NCI-H1417 treated with DMSO at 0.1 percent for 48 hours (cell line): ENCODE results near the gene RTTN.

Source experiments
- DNase-seq: peaks from one replicate; lab custom pipeline; 2025; lab: John Stamatoyannopoulos, UW

Gene RTTN

DNA sequence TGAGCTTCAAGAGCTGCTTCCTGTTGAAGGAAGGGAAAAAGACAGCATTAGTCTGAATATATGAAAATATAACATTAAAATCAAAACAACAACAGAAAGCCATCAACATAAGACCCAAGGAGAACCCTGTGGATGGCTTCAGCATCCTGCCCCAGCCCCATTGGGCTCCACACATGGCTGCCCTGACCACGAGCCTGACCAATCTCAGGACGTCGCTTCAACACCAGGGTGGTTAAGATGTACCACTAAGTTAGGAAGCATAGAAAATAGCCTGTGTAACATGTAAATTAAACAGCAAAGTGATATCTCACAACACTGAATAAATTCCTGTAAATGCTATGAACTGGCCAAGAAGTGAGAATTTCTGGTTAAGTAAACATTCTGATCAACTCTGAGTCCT lies 180.7 kb downstream of the RTTN start:
- DNase-seq = no peak

DNA sequence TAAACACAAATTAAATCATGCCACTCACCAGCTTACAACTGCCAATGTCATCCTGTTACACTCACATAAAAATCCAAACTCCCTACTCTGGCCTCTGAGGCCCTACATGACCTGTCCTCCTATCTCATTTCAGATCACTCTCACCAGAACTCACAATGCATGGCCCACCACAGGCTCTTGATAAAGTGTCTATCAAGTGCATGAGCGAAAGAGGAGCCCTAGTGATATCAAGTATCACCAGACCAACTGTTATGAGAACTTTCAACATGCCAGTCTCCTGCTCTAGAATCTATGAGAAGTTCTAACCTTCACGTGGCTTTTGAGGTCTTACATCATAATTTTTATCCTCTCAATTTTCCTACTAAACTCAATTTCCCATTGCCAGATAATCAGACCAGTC lies 181.4 kb downstream of the RTTN start:
- no peak for DNase-seq

DNA sequence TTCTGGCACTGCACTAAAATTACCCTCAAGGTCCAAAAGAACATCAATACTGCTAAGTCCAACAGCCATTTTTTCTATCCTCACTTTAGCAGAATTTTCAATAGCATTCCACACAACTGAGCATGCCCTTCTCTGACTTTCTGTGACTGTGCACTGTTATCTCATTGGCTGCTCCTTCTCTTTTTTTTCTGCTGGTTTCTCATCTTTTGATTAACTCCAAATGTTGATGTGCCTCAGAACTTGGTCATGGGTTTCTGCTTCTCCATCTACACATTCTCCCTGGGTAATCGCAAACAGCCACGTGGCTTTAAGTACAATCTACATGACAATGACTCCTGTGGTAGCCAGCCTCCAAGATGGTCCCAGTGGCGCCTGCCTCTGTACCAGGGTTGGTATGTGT lies 182.9 kb downstream of the RTTN start:
- no peak for DNase-seq

DNA sequence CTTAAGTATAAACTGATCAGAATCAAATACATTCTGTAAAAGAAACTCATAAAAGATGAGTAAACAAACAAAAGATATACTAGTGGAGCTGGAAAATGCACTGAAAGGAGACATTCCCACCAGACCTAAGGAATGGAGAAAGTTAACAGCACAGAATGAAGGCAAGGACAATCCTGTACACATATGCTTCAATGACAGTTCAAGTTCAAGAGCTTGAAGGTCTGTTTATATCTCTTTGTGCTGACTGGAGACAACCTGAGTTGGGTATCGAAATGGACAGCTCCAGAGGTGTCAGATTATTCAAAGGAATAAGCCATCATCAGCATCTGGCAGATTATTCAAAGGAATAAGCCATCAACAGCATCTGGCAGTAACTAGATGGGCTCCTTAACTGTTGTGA lies 184.0 kb downstream of the RTTN start:
- no peak for DNase-seq

DNA sequence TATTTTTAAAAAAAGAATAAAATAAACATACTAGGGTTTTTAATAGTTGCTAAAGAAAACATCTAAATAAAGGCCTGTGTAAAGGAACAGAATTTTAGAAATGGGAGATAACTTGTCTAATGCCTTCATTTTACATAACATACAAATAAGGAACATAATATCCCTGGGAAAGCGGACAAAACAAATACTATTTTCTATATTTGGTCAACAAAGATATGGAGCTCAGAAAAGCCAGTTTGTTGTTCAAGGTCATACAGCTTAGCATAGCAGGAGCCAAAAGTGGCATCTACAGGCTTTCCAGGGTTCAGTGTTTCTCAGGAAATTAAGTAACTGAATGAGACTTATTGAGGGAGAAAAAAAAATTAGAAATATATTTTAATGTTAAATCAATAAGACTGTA lies 184.4 kb downstream of the RTTN start:
- DNase-seq = no peak

DNA sequence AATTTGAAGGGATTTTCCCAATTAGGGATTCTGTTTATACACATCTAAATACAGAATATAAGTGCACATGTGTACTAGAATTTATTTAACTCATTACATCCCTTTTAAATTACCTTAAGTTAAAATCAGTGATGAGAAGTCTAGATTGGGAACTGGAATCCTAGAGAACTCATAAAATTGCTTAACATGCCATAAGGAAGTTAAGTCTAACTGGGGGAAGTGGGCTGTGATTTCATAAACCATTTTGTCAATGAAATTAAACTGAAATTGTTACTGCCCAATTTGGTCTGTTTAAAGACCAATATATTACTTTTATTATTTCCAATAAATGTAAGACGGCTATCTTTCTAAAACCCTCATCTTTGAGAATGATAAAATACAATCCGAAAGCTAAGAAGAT lies 185.5 kb downstream of the RTTN start:
- DNase-seq = no peak

DNA sequence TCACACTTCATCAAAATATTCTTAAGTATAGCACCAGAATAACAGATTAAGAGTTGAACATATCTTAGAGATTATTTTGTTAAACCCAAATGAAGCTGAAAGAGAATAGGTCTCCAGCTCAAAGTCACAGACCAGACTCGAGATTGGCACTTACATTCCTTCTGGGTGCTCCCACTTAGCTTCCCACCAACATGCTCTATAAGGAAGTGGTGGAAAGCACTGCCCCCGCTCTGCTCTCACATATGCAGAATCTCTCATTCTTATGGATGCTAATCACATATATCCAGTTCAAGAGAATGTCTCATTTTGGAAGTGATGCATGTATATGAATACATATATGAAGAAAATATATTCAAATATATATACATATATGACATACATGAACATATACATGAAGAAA lies 186.4 kb downstream of the RTTN start:
- no peak for DNase-seq

DNA sequence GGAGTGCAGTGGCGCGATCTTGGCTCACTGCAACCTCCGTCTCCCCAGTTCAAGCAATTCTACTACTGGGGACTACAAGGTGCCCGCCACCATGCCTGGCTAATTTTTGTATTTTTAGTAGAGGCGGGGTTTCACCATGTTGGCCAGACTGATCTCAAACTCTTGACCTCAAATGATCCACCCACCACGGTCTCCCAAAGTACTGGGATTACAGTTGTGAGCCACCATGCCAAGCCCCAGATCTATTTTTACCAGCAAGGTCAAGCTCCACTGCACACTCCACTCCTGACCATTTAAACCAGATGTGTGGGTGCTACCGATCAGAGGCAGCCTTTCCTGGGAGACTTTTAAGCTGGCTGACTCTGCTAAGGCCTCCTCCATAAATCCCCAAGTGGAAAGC lies 190.4 kb downstream of the RTTN start:
- no peak for DNase-seq

DNA sequence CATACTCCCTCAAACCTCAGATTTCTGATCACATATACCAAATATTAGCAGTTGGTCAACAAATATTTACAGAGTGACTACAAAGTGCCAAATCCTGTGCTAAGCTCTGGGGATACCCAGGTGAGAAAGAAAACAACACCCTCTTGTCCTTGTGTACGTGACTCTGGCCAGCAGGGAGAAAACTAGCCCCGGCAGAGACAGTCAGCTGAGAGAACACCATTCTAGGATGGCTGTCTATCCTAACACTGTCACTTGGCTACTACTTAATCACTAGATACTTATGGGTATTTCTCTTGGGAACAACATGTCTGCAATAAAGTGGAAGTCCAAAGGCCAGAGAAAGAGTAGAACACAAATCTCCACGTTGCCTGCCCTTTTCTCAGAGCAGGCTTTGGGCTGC lies 199.9 kb downstream of the RTTN start:
- no peak for DNase-seq

DNA sequence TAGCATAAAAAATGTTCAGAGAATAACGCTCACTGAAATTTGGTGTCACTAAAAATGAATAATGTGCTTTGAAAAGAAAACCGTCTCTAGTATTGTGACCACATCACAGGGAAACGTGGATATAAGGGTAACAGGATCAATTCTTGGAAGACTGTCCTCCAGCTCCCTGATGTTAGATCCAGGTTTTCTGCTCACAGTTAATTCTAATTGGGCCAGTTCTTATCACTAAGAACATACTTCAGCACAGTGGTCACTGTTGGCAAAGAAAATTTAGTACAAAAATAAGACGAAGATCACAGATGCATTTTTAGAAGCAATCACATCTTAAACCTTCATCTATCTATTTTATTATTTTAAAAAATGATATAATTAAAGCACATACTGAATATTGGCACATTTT lies 200.8 kb downstream of the RTTN start:
- no peak for DNase-seq

DNA sequence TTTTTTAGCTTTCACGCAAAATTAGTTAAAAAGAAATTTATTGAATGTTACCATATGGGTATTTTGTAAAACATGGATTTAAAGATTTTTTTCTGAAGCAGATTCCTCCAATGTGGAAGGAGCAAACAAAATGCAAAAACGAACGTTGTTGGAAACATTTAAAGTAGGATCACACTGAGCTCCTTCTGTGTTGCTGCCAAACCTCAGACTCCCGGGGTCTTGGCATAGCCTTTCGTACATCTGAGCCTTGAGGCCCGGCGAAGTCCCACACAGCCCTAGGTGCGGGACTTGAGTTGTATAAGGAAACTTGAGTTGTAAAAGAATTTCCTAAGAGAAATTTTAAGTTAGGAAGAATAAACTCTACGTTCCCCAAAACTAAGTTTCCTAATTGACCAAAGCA lies 205.8 kb downstream of the RTTN start:
- no peak for DNase-seq

DNA sequence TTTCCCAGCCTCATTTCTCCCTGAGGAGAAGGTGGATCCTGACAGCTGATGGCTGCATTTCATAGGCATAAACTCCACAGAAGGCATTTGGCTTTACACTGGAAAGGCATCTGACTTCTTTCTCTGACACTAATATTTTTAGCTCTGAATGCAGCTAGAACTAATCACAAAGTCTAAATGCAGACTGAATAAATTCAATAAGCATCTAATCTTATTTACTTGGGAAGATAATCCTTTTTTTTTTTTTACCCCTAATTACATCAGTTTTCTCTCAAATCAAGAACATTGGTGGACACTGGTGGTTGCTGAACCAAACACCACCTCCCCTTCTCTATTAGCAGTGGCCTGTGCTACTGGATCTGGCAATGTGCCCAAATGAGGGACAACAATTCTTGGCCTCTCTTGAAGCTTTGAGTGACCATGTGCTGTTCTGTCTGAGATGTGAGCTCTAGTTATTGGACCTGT lies 206.9 kb downstream of the RTTN start:
- no peak for DNase-seq

DNA sequence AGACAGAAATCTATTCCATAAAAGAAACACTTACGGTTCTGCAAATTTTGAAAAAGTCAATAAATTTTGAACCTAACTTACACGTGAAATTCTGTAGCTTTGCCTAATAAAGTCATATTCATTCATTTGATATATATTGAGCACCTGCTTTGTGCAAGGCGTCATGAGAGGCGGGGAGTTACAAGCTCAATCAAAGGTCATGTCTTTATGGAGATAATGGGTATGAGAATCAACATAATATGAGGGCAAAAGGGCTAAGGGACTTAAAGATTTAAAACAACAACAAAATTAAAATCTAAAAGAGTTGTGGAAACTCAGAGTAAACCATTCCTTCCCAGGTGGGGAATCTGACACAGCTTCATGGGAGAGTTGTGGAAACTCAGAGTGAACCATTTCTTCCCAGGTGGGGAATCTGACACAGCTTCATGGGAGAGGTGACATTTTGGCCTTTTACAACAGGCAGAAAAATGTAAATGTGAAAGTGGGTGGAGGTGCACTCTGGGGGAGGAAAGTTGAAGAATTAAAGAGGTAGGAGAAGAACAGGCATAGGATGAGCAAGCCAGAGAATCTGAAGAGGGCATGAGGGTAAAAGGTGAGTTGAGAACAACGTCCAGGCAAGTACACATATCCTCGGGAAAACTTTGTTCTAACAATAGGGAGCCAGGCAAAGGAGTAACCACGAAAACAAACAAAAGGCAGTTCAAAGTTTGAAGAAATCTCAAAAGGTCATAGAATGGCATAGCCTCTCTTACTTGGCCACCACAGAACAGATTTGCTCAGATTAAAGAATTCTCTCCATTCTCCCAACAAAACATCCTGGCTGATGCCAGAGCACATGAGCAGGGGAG lies 208.3 kb downstream of the RTTN start:
- DNase-seq = no peak

DNA sequence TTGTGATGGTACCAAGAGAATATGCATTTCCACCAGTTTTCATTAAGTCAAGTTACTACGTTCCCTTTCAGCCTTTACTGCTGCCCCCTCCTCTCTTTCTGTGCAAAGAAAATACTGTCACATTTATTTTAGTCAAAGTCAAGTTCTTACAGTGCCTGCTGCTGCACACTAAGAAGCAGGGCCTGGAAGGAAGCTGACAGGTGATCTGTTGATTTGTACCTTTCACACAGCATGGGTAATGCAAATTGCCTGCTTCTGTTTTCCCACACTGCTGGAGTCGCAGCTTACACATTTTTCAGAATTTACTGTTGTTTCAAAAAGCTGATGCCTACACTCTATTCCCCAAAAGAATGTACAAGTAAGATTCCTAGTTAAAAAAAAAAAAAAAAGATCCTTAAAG lies 209.1 kb downstream of the RTTN start:
- DNase-seq = no peak

DNA sequence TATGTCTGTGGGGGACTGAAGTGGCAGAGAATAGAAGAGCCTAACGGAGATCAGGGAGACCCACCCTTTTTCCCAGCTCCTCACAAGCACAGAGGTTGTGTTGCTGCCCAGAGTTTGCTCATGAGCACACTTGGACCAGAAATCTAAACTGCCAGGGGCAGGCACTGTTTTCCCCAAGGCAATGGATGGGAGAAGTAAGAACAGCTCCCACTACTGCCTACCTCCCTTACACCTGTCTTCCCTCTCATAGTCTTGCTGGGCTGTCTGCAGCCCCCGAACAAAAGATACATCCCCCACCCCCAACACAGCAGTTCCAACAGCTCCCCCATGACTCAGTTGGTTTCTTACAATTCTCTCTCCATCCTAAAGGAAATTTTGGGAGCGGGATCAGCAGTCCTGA lies 209.7 kb downstream of the RTTN start:
- DNase-seq = no peak

DNA sequence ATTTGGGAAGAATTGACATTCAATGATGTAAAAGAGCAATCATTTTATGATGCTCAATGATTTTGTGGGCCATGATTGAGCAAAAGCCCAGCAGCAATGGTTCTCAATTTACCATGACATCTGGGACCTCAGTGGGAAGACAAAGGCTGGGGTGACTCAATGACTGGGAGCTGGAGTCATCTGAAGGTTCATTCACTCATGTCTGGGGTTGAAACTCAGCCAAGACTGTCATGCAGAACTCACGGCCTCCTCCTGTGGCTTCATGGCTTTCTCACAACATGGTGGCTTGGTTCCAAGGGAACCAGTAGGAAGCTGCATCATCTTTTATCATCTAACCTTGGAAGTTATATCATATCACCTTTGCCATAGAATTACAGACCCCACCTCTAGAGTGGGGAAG lies 212.7 kb downstream of the RTTN start:
- no peak for DNase-seq

DNA sequence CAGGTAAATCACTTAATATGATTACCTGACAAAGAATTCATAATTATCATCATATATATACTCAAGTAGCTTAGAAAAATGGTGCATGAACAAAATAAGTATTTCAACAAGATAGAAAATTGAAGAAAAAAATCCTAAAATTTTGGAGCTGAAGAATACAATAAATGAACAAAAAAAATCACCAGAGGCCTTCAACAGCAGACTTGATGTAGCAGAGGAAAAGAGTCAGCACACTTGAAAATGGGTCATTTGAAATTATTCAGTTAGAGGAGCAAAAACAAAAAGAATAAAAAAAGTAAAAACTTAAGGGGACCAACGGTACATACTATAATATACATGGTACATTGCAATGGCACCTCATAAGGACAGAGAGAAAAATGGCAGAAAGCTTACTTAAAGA lies 217.6 kb downstream of the RTTN start:
- DNase-seq = no peak

DNA sequence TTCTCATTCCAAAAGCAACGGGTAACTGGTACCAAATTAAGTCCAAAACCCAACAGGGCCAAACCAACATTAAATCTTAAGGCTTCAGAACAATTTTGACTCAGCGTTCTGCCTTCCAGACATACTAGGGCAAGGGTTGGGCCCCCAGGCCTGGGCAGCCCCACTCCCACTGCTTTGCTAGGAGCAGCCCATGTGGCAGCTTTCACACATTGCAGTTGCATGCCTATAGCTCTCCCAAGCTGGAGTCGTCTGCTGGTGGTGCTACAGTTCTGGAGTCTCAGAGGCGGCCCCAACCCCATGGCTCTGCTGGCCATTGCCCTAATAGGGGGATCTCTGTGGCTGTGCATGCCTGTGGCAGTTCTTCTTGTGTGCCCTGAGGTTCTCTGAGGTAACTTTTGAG lies 220.2 kb downstream of the RTTN start:
- DNase-seq = no peak

DNA sequence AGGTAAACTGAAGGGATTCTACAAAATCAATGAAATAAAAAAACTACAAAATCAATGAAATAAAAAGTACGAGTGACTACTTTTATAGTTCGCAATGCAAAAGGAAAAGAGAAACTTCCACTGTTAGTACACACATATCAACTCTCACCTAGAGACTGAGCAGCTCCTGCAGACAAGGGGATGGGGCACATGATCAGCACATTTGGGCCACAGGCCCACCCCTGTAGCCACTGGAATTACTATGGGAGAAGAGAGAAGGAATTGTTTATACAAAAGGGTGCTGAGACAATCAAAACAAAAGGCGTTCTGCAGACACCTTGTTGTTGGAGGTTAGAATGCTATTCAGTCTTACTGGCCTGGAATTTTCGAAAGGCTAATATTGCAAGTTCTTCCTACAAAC lies 223.1 kb downstream of the RTTN start:
- no peak for DNase-seq

DNA sequence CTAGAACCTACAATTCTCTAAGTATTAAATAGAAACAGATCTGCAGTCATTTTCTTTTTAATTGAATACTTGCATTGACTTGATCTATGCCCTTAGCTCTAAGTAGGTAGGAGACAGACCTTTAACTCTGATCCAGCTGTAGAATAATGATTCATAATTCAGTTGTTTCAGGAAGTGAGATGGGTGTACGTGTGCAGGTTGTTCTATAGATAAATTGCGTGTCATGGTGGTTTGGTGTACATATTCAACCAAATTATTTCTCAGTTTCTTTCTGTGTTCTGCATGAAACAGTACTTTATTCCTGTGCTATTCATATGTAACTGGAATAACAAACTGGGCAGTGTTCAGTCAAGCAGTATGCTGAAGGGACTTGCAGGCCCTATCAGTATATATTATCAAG lies 223.5 kb downstream of the RTTN start:
- DNase-seq = no peak

DNA sequence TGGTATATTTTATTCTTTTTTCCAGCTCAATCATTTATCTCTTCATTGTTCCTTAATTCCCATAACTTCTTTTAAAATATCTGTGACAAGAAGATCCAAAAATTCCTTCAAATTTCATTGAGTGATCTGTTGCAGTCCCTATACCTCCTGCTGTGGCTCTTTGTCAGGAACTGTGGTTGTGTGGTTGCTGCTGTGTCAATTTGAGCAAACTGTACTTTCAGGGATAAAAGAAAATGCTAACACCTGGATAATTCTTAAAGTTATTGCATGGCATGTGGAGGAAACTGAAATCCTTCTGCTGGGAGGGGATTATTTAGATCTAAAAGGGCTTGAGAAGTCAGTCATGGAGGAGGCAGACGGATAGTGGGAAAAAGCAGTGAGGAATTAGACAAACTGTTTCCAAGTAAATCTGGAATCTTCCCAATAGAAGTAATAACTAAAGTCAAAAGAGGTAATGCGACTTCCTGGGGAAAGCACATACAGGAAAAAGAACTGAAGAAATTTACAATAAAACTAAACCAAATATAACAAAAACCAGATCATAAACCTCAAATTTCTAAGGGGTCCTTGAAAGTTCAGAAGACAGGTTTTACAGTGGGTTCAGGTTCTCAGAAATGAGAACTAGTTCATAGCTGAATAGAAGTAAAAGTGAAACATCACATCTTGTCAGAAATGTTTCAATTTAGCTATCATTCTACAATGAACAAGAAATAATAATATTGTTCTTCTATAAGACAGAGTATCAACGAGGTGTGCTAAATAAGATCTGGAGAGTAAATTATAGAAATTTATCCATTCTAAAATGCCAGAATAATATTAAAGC lies 224.3 kb downstream of the RTTN start:
- DNase-seq = no peak

DNA sequence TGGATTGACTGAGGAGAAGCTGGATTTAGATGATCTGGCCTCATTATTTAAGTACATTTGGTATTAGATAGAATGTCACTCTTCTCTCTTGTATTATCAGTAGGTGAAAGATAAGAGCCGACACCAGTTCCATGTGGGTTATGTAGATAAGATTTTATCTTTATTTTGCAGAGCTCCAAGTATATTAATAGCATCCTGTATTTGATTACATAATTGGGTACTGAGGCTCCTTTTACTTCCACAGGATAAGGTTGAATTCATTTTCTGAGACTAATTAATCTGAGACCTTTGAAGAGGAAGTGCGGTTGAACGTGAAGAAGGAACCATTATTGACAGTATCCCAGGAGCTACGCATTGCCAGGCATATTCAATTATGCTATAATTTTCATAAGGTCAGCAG lies 225.0 kb downstream of the RTTN start:
- no peak for DNase-seq
